H9 (cell line): ENCODE data around the gene OPRPN. TPM values are rescaled to one million over a fixed set of nuclear protein-coding genes. Genes with fewer than 3 reads are reported as not detected.

ENCODE experiments used
- DNase-seq: peaks from one replicate; pipeline ENCODE4 v3.0.0-alpha.2; 2017
- H2AFZ ChIP-seq: one replicate; pipeline ENCODE4 v1.6.1; 2013; ENCODE audit warnings: mild to moderate bottlenecking, low read length, control low read depth, moderate library complexity
- H2AK5ac ChIP-seq: 2 replicates; pipeline ENCODE4 v1.6.1; 2013; ENCODE audit warnings: low read length, control low read depth, mixed read lengths; ENCODE audit not compliant: insufficient read length
- H2BK120ac ChIP-seq: one replicate; pipeline ENCODE4 v1.6.1; 2013; ENCODE audit warnings: low read depth, mild to moderate bottlenecking, low read length, control low read depth, inconsistent platforms; ENCODE audit not compliant: poor library complexity, severe bottlenecking
- H2BK12ac ChIP-seq: 2 replicates; pipeline ENCODE4 v1.6.1; 2013; ENCODE audit warnings: low read length, control low read depth, mixed read lengths, low read depth; ENCODE audit not compliant: insufficient read length
- H2BK15ac ChIP-seq: 2 replicates; pipeline ENCODE4 v1.6.1; 2013; ENCODE audit warnings: low read depth, low read length, control low read depth
- H2BK20ac ChIP-seq: one replicate; pipeline ENCODE4 v1.6.1; 2013; ENCODE audit warnings: low read depth, mild to moderate bottlenecking, low read length, control low read depth, inconsistent platforms; ENCODE audit not compliant: poor library complexity, severe bottlenecking
- H2BK5ac ChIP-seq: 2 replicates; pipeline ENCODE4 v1.6.1; 2013; ENCODE audit warnings: low read length, control low read depth, mixed read lengths; ENCODE audit not compliant: insufficient read length
- H3K14ac ChIP-seq: 2 replicates; pipeline ENCODE4 v1.6.1; 2013; ENCODE audit warnings: low read length, control low read depth; ENCODE audit not compliant: insufficient read depth
- H3K18ac ChIP-seq: 2 replicates; pipeline ENCODE4 v1.6.1; 2013; ENCODE audit warnings: low read depth, mild to moderate bottlenecking, mixed read lengths, low read length, control low read depth; ENCODE audit not compliant: insufficient read length
- H3K23ac ChIP-seq: 2 replicates; pipeline ENCODE4 v1.6.1; 2013; ENCODE audit warnings: low read length, control low read depth, mixed read lengths, low read depth; ENCODE audit not compliant: insufficient read length
- H3K23me2 ChIP-seq: 2 replicates; pipeline ENCODE4 v1.6.1; 2013; ENCODE audit warnings: low read depth, mild to moderate bottlenecking, mixed read lengths, low read length, control low read depth; ENCODE audit not compliant: insufficient read length, poor library complexity, severe bottlenecking
- H3K27ac ChIP-seq: 2 replicates; pipeline ENCODE4 v1.5.1; 2013; ENCODE audit warnings: low read length, control low read depth, mixed read lengths, low read depth; ENCODE audit not compliant: insufficient read length
- H3K27me3 ChIP-seq: 2 replicates; pipeline ENCODE4 v1.6.1; 2013; ENCODE audit warnings: low read length, control low read depth, inconsistent platforms; ENCODE audit not compliant: insufficient read depth
- H3K4ac ChIP-seq: 2 replicates; pipeline ENCODE4 v1.6.1; 2013; ENCODE audit warnings: low read depth, mild to moderate bottlenecking, control low read depth, inconsistent platforms, low read length, moderate library complexity
- H3K4me1 ChIP-seq: 2 replicates; pipeline ENCODE4 v1.6.1; 2013; ENCODE audit warnings: low read length, control low read depth, inconsistent platforms; ENCODE audit not compliant: insufficient read depth
- H3K4me2 ChIP-seq: 2 replicates; pipeline ENCODE4 v1.6.1; 2013; ENCODE audit warnings: low read length, control low read depth, mixed read lengths; ENCODE audit not compliant: insufficient read length, insufficient read depth
- H3K56ac ChIP-seq: 2 replicates; pipeline ENCODE4 v1.6.1; 2013; ENCODE audit warnings: low read depth, mild to moderate bottlenecking, mixed read lengths, low read length, control low read depth; ENCODE audit not compliant: insufficient read length
- H3K79me1 ChIP-seq: 2 replicates; pipeline ENCODE4 v1.6.1; 2013; ENCODE audit warnings: low read depth, mild to moderate bottlenecking, moderate library complexity, low read length, control low read depth, inconsistent platforms; ENCODE audit not compliant: insufficient read depth, poor library complexity, severe bottlenecking
- H3K79me2 ChIP-seq: 2 replicates; pipeline ENCODE4 v1.6.1; 2013; ENCODE audit warnings: low read length, control low read depth, inconsistent platforms; ENCODE audit not compliant: insufficient read depth
- H3K9ac ChIP-seq: 2 replicates; pipeline ENCODE4 v1.6.1; 2013; ENCODE audit warnings: low read length, control low read depth, mixed read lengths; ENCODE audit not compliant: insufficient read length; ENCODE audit errors: extremely low read depth
- H3K9me3 ChIP-seq: one replicate; pipeline ENCODE4 v1.6.1; 2013; ENCODE audit warnings: low read depth, low read length, inconsistent platforms; ENCODE audit not compliant: control insufficient read depth
- H3T11ph ChIP-seq: one replicate; pipeline ENCODE4 v1.6.1; 2013; ENCODE audit warnings: mild to moderate bottlenecking, low read length, control low read depth, inconsistent platforms
- H4K20me1 ChIP-seq: one replicate; pipeline ENCODE4 v1.6.1; 2013; ENCODE audit not compliant: control insufficient read depth, insufficient read length, insufficient read depth
- H4K5ac ChIP-seq: 2 replicates; pipeline ENCODE4 v1.6.1; 2013; ENCODE audit warnings: low read depth, mild to moderate bottlenecking, mixed read lengths, low read length, control low read depth; ENCODE audit not compliant: insufficient read length
- H4K8ac ChIP-seq: replicated peaks from 2 replicates; pipeline ENCODE4 v1.6.1; 2013; ENCODE audit warnings: low read length, control low read depth, mixed read lengths, low read depth; ENCODE audit not compliant: insufficient read length
- H4K91ac ChIP-seq: 2 replicates; pipeline ENCODE4 v1.6.1; 2013; ENCODE audit warnings: low read depth, mild to moderate bottlenecking, moderate library complexity, mixed read lengths, low read length, control low read depth; ENCODE audit not compliant: insufficient read length
- H3K27ac Mint-ChIP-seq, 3 experiments: 2 replicates in 2 of 3; 3 replicates in 1 of 3; pipeline ENCODE4 v1.8.0; 2020 to 2021; ENCODE audit warnings: mixed read lengths in 3 of 3, mild to moderate bottlenecking in 1 of 3, moderate library complexity in 1 of 3
- H3K27me3 Mint-ChIP-seq: 2 replicates; pipeline ENCODE4 v1.8.0; 2021; ENCODE audit warnings: low read depth, mild to moderate bottlenecking, moderate library complexity, mixed read lengths
- H3K36me3 Mint-ChIP-seq, 3 experiments: 2 replicates in 2 of 3; 3 replicates in 1 of 3; pipeline ENCODE4 v1.8.0; 2020 to 2021; ENCODE audit warnings: low read depth in 3 of 3, mixed read lengths in 3 of 3; ENCODE audit not compliant: insufficient read depth in 1 of 3
- H3K4me1 Mint-ChIP-seq, 2 experiments: 2 replicates each; pipeline ENCODE4 v1.8.0; 2020; ENCODE audit warnings: mixed read lengths in 2 of 2
- H3K4me3 Mint-ChIP-seq, 2 experiments: 2 replicates in 1 of 2; 3 replicates in 1 of 2; pipeline ENCODE4 v1.8.0; 2020 to 2021; ENCODE audit warnings: mild to moderate bottlenecking in 2 of 2, mixed read lengths in 2 of 2, moderate library complexity in 1 of 2
- H3K9me3 Mint-ChIP-seq, 2 experiments: 2 replicates in 1 of 2; 3 replicates in 1 of 2; pipeline ENCODE4 v1.8.0; 2020; ENCODE audit warnings: mild to moderate bottlenecking in 2 of 2, mixed read lengths in 2 of 2, moderate library complexity in 1 of 2
- CTCF ChIP-seq: fragments of 200-600 bp; sonication (generic); conservative IDR thresholded peaks from 3 replicates; pipeline ENCODE4 v1.8.0; 2021; ENCODE audit warnings: antibody characterized with exemption, mild to moderate bottlenecking
- WGBS: extraction: QIAGEN DNeasy Blood & Tissue Kit; methylation state at CpG from one replicate; pipeline ENCODE4 v1.1.7; 2013; ENCODE audit warnings: missing lambda C conversion rate, low lambda C conversion rate, mixed read lengths; ENCODE audit not compliant: insufficient read length; ENCODE audit errors: extremely low coverage; 5-methylcytosine and 5-hydroxymethylcytosine counted together
- total RNA-seq: library from RNA; stranded (reverse); gene quantifications from 2 replicates; pipeline ENCODE4 v1.2.1, GENCODE V29; 2021

The OPRPN gene
- total RNA-seq, 1 experiment from 2014 or later, result not detected

- H2AK5ac ChIP-seq, result no peak overlapping the region
- H4K5ac ChIP-seq, result no peak overlapping the region
- no peak overlapping the region for H3K18ac ChIP-seq
- H3K4me2 ChIP-seq, result no peak overlapping the region
- H2BK12ac ChIP-seq, result no peak overlapping the region
- no peaks in the 10 kb centered on the region for H3K27me3 ChIP-seq
- H4K91ac ChIP-seq, result no peak overlapping the region
- no peak overlapping the region for H4K8ac ChIP-seq
- H2AFZ ChIP-seq, result no peak overlapping the region
- Mint-ChIP-seq H3K27ac (no peak overlapping the region), H3K4me3 (no peak overlapping the region), H3K9me3 (no peaks in the 10 kb centered on the region), H3K36me3 (no peaks in the 10 kb centered on the region), H3K27me3 (no peaks in the 10 kb centered on the region; the same call in 1 of the 2 replicates), H3K4me1 (peaks cover 4 to 5% of the 10 kb centered on the region in 2 experiments; a peak in 3 of 4 replicates)
- WGBS, result no CpG with 5 or more reads among the region's 5 CpGs
- no peak for DNase-seq
- no peaks in the 10 kb centered on the region for H3K4me1 ChIP-seq
- H2BK5ac ChIP-seq, result no peak overlapping the region
- no peaks in the 10 kb centered on the region for H3K23me2 ChIP-seq
- H3K9me3 ChIP-seq, result no peaks in the 10 kb centered on the region
- H2BK15ac ChIP-seq, result no peak overlapping the region
- H3T11ph ChIP-seq, result no peak overlapping the region
- TF ChIP-seq CTCF, result no peak
- no peak overlapping the region for H2BK120ac ChIP-seq
- no peaks in the 10 kb centered on the region for H3K79me1 ChIP-seq
- H3K79me2 ChIP-seq, result no peaks in the 10 kb centered on the region
- no peak overlapping the region for H3K23ac ChIP-seq
- H3K27ac ChIP-seq, result no peak overlapping the region
- H3K9ac ChIP-seq, result no peak overlapping the region
- no peak overlapping the region for H3K56ac ChIP-seq
- no peaks in the 10 kb centered on the region for H4K20me1 ChIP-seq
- no peak overlapping the region for H3K4ac ChIP-seq
- H2BK20ac ChIP-seq, result no peak overlapping the region
- no peak overlapping the region for H3K14ac ChIP-seq
Measured at GRCh38 chr4:70443329-70443728, 45.6 kb downstream of the OPRPN start.
